ENCODE results near the gene ORAI2.
"Not testable (repeated sequence)": the region's sequence is repeated elsewhere in the genome, so short reads cannot be mapped to it uniquely, and the experiment has no call there.

Gene ORAI2

GRCh38 chr7:102453319-102453718 is 19.9 kb downstream of the ORAI2 start:
- no peaks in the 10 kb centered on the region for H3K9me3 ChIP-seq (ENCODE audit: severe bottlenecking)
- no peaks in the 10 kb centered on the region for H3K27me3 ChIP-seq (ENCODE audit: insufficient read depth, poor library complexity, severe bottlenecking)
- no peaks in the 10 kb centered on the region for H3K4me1 ChIP-seq (ENCODE audit: insufficient read depth, poor library complexity, severe bottlenecking)
- H3K27ac ChIP-seq (ENCODE audit: poor library complexity, severe bottlenecking): no peak overlapping the region
- DNase-seq (ENCODE audit: low spot score) (no peak), ATAC-seq (ENCODE audit: low read depth) (no peak)
- TF ChIP-seq CTCF (IDR thresholded peaks at IDR 0.05; ENCODE audit: poor library complexity, severe bottlenecking): no peak
- H3K36me3 ChIP-seq (ENCODE audit: low read depth): peaks cover 12% of the 10 kb centered on the region
- no peak overlapping the region for H3K4me3 ChIP-seq (ENCODE audit: severe bottlenecking)

- no peak for ATAC-seq (ENCODE audit: low read depth)
- H3K27me3 ChIP-seq (ENCODE audit: insufficient read depth, poor library complexity, severe bottlenecking): no peaks in the 10 kb centered on the region
- no peak for DNase-seq (ENCODE audit: low spot score)
- H3K4me3 ChIP-seq (ENCODE audit: severe bottlenecking): no peak overlapping the region
- no peaks in the 10 kb centered on the region for H3K9me3 ChIP-seq (ENCODE audit: severe bottlenecking)
- H3K4me1 ChIP-seq (ENCODE audit: insufficient read depth, poor library complexity, severe bottlenecking): no peaks in the 10 kb centered on the region
- TF ChIP-seq CTCF (IDR thresholded peaks at IDR 0.05; ENCODE audit: poor library complexity, severe bottlenecking): no peak
- H3K27ac ChIP-seq (ENCODE audit: poor library complexity, severe bottlenecking): no peak overlapping the region
- peaks cover 13% of the 10 kb centered on the region for H3K36me3 ChIP-seq (ENCODE audit: low read depth)
These were observed 21.1 kb downstream of the ORAI2 start for GRCh38 chr7:102454468-102454867.

- H3K27ac ChIP-seq (ENCODE audit: poor library complexity, severe bottlenecking); H3K27me3 ChIP-seq (ENCODE audit: insufficient read depth, poor library complexity, severe bottlenecking); H3K4me1 ChIP-seq (ENCODE audit: insufficient read depth, poor library complexity, severe bottlenecking); ATAC-seq (ENCODE audit: low read depth); H3K4me3 ChIP-seq (ENCODE audit: severe bottlenecking); DNase-seq (ENCODE audit: low spot score); H3K9me3 ChIP-seq (ENCODE audit: severe bottlenecking): not testable (repeated sequence)
- H3K36me3 ChIP-seq (ENCODE audit: low read depth): peaks cover 13% of the 10 kb centered on the region
These were observed 21.6 kb downstream of the ORAI2 start for GRCh38 chr7:102454932-102455331.

- Histone ChIP-seq H3K27me3 (ENCODE audit: insufficient read depth, poor library complexity, severe bottlenecking) (no peaks in the 10 kb centered on the region), H3K36me3 (ENCODE audit: low read depth) (peaks cover 13% of the 10 kb centered on the region), H3K4me1 (ENCODE audit: insufficient read depth, poor library complexity, severe bottlenecking) (no peaks in the 10 kb centered on the region), H3K9me3 (ENCODE audit: severe bottlenecking) (no peaks in the 10 kb centered on the region), H3K27ac (ENCODE audit: poor library complexity, severe bottlenecking) (no peak overlapping the region), H3K4me3 (ENCODE audit: severe bottlenecking) (no peak overlapping the region)
- no peak for TF ChIP-seq CTCF (IDR thresholded peaks at IDR 0.05; ENCODE audit: poor library complexity, severe bottlenecking)
- DNase-seq (ENCODE audit: low spot score): no peak
- ATAC-seq (ENCODE audit: low read depth): no peak
These were observed 22.2 kb downstream of the ORAI2 start for GRCh38 chr7:102455596-102455995.

GRCh38 chr7:102456327-102456726 is 23.0 kb downstream of the ORAI2 start:
- no peaks in the 10 kb centered on the region for H3K27me3 ChIP-seq (ENCODE audit: insufficient read depth, poor library complexity, severe bottlenecking)
- H3K36me3 ChIP-seq (ENCODE audit: low read depth): peaks cover 13% of the 10 kb centered on the region
- ATAC-seq (ENCODE audit: low read depth): 0 out of 3 replicates have a peak, but pooled peaks have one; percentile 10
- H3K27ac ChIP-seq (ENCODE audit: poor library complexity, severe bottlenecking): no peak overlapping the region
- no peak overlapping the region for H3K4me3 ChIP-seq (ENCODE audit: severe bottlenecking)
- DNase-seq (ENCODE audit: low spot score): no peak
- H3K4me1 ChIP-seq (ENCODE audit: insufficient read depth, poor library complexity, severe bottlenecking): no peaks in the 10 kb centered on the region
- no peaks in the 10 kb centered on the region for H3K9me3 ChIP-seq (ENCODE audit: severe bottlenecking)
- no peak for TF ChIP-seq CTCF (IDR thresholded peaks at IDR 0.05; ENCODE audit: poor library complexity, severe bottlenecking)
